Muscle of leg (tissue), 11 donors: ENCODE results near the gene KLHL2. TPM values are rescaled to one million over a fixed set of nuclear protein-coding genes. Genes with fewer than 3 reads are reported as not detected.

Experiments used
- DNase-seq: peaks from one replicate; pipeline ENCODE4 v3.0.0; 2013
- H3K27ac ChIP-seq: one replicate; pipeline ENCODE4 v1.5.1; 2013; ENCODE audit warnings: mild to moderate bottlenecking, low read length, control low read depth
- H3K27me3 ChIP-seq: one replicate; pipeline ENCODE4 v1.6.1; 2013; ENCODE audit warnings: low read length; ENCODE audit not compliant: control insufficient read depth, insufficient read depth
- H3K36me3 ChIP-seq: one replicate; pipeline ENCODE4 v1.6.1; 2013; ENCODE audit warnings: low read length; ENCODE audit not compliant: control insufficient read depth, insufficient read depth
- H3K4me1 ChIP-seq: one replicate; pipeline ENCODE4 v1.6.1; 2013; ENCODE audit warnings: low read length; ENCODE audit not compliant: control insufficient read depth, insufficient read depth
- H3K4me3 ChIP-seq: one replicate; pipeline ENCODE4 v1.5.1; 2013; ENCODE audit warnings: low read length, control low read depth
- H3K9me3 ChIP-seq: replicated peaks from 2 replicates; pipeline ENCODE4 v1.6.1; 2013; ENCODE audit warnings: low read depth, low read length; ENCODE audit not compliant: control insufficient read depth
- WGBS: methylation state at CpG from one replicate; pipeline ENCODE4 v1.1.5; 2013; ENCODE audit warnings: missing lambda C conversion rate; ENCODE audit not compliant: insufficient coverage; 5-methylcytosine and 5-hydroxymethylcytosine counted together
- polyA plus RNA-seq, 8 donors: library from polyadenylated mRNA; unstranded; fragments of 120-200 nt; gene quantifications; one replicate each; pipeline versions ENCODE4 v1.2.1 to v1.2.3, GENCODE V29; 2013; ENCODE audit warnings: inconsistent platforms in 1 of 8, low replicate concordance in 1 of 8; ENCODE audit not compliant: insufficient read length in 8 of 8, insufficient read depth in 1 of 8
- total RNA-seq: library from RNA; stranded (reverse); fragments of 120-200 nt; gene quantifications from one replicate; pipeline ENCODE4 v1.2.4, GENCODE V29; 2013

KLHL2 gene
- total and polyA plus RNA-seq, 9 donors: 6.2 to 10.3 (median 7.6) TPM

GRCh38 chr4:165360985-165361670 is 153.8 kb downstream of the KLHL2 start:
- WGBS: 51% methylated on average over 5 of the region's 7 CpGs
- no peak overlapping the region for H3K4me3 ChIP-seq
- H3K27ac ChIP-seq: no peak overlapping the region
- no peaks in the 10 kb centered on the region for H3K27me3 ChIP-seq
- no peaks in the 10 kb centered on the region for H3K4me1 ChIP-seq
- H3K36me3 ChIP-seq: no peaks in the 10 kb centered on the region
- peak; percentile 38 for DNase-seq
- H3K9me3 ChIP-seq: no peaks in the 10 kb centered on the region

GRCh38 chr4:165361810-165362209 is 154.4 kb downstream of the KLHL2 start:
- Histone ChIP-seq H3K4me3 (no peak overlapping the region), H3K27ac (no peak overlapping the region), H3K9me3 (no peaks in the 10 kb centered on the region), H3K4me1 (no peaks in the 10 kb centered on the region), H3K27me3 (no peaks in the 10 kb centered on the region), H3K36me3 (no peaks in the 10 kb centered on the region)
- DNase-seq: no peak
- WGBS: no CpG with 5 or more reads among the region's 2 CpGs

- no peak for DNase-seq
- H3K27me3 ChIP-seq: no peaks in the 10 kb centered on the region
- no peak overlapping the region for H3K4me3 ChIP-seq
- 59% methylated on average over 2 of the region's 2 CpGs for WGBS
- H3K27ac ChIP-seq: no peak overlapping the region
- H3K4me1 ChIP-seq: no peaks in the 10 kb centered on the region
- no peaks in the 10 kb centered on the region for H3K36me3 ChIP-seq
- no peaks in the 10 kb centered on the region for H3K9me3 ChIP-seq
Measured at GRCh38 chr4:165364452-165365080, 157.2 kb downstream of the KLHL2 start.

- DNase-seq: no peak
- no peaks in the 10 kb centered on the region for H3K9me3 ChIP-seq
- H3K27ac ChIP-seq: no peak overlapping the region
- 100% methylated on average over 3 of the region's 4 CpGs for WGBS
- H3K4me1 ChIP-seq: no peaks in the 10 kb centered on the region
- no peaks in the 10 kb centered on the region for H3K36me3 ChIP-seq
- H3K27me3 ChIP-seq: no peaks in the 10 kb centered on the region
- no peak overlapping the region for H3K4me3 ChIP-seq
Measured at GRCh38 chr4:165367040-165367439, 159.7 kb downstream of the KLHL2 start.

GRCh38 chr4:165368114-165368513 is 160.8 kb downstream of the KLHL2 start:
- WGBS: 36% methylated on average over 1 of the region's 1 CpG
- no peak overlapping the region for H3K27ac ChIP-seq

GRCh38 chr4:165368567-165368966 is 161.2 kb downstream of the KLHL2 start:
- 80% methylated on average over 1 of the region's 1 CpG for WGBS
- Histone ChIP-seq H3K36me3 (no peaks in the 10 kb centered on the region), H3K4me3 (no peak overlapping the region), H3K27ac (no peak overlapping the region), H3K27me3 (no peaks in the 10 kb centered on the region), H3K4me1 (no peaks in the 10 kb centered on the region), H3K9me3 (no peaks in the 10 kb centered on the region)
- DNase-seq: no peak

More at GRCh38 chr4:165368114-165368513, 160.8 kb downstream of the KLHL2 start:
- DNase-seq: no peak
- no peaks in the 10 kb centered on the region for H3K36me3 ChIP-seq
- no peaks in the 10 kb centered on the region for H3K9me3 ChIP-seq
- H3K27me3 ChIP-seq: no peaks in the 10 kb centered on the region
- no peaks in the 10 kb centered on the region for H3K4me1 ChIP-seq
- no peak overlapping the region for H3K4me3 ChIP-seq

GRCh38 chr4:165369522-165369921 is 162.2 kb downstream of the KLHL2 start:
- no CpG with 5 or more reads among the region's 5 CpGs for WGBS

GRCh38 chr4:165370530-165370929 is 163.2 kb downstream of the KLHL2 start:
- Histone ChIP-seq H3K27ac (no peak overlapping the region), H3K4me3 (no peak overlapping the region), H3K36me3 (no peaks in the 10 kb centered on the region), H3K9me3 (peaks cover 7% of the 10 kb centered on the region), H3K4me1 (no peaks in the 10 kb centered on the region), H3K27me3 (no peaks in the 10 kb centered on the region)
- DNase-seq: no peak
- no CpG with 5 or more reads among the region's 1 CpG for WGBS

More at GRCh38 chr4:165369522-165369921, 162.2 kb downstream of the KLHL2 start:
- Histone ChIP-seq H3K4me1 (no peaks in the 10 kb centered on the region), H3K27ac (no peak overlapping the region), H3K36me3 (no peaks in the 10 kb centered on the region), H3K27me3 (no peaks in the 10 kb centered on the region), H3K4me3 (no peak overlapping the region), H3K9me3 (peaks cover under 1% of the 10 kb centered on the region)
- DNase-seq: no peak

Other genes with a start within 250 kb of the KLHL2 start
- gene TRIM61, start 229.9 kb upstream of the KLHL2 start, total RNA-seq: 2.1 TPM
- 1 to 10 TPM; 1.9 to 4.6 (median 3.5) TPM for gene TRIM61, start 229.9 kb upstream of the KLHL2 start, polyA plus RNA-seq
- gene TRIM60, start 175.6 kb upstream of the KLHL2 start, total RNA-seq: not detected
- gene TRIM60, start 175.6 kb upstream of the KLHL2 start, polyA plus RNA-seq: not detected
- 0.09 TPM for gene TRIM75, start 153.7 kb upstream of the KLHL2 start, total RNA-seq
- under 1 TPM in 3 of 8 donors, not detected in 5; 0.06 to 0.22 (median 0.15) TPM for gene TRIM75, start 153.7 kb upstream of the KLHL2 start, polyA plus RNA-seq
- gene TMEM192, start 94.7 kb upstream of the KLHL2 start, total RNA-seq: 9.9 TPM
- gene TMEM192, start 94.7 kb upstream of the KLHL2 start, polyA plus RNA-seq: 10 to 100 TPM in 7 of 8 donors, 1 to 10 TPM in 1; 9.2 to 12.5 (median 10.9) TPM
- gene MSMO1, start 120.1 kb downstream of the KLHL2 start, total RNA-seq: 24.6 TPM
- gene MSMO1, start 120.1 kb downstream of the KLHL2 start, polyA plus RNA-seq: 10 to 100 TPM; 20.5 to 34.3 (median 30.1) TPM
- 137 TPM for gene CPE, start 171.4 kb downstream of the KLHL2 start, total RNA-seq
- gene CPE, start 171.4 kb downstream of the KLHL2 start, polyA plus RNA-seq: 10 to 100 TPM; 53.6 to 90.2 (median 67.3) TPM